Measurements from ENCODE around the gene NOLC1.

NOLC1 gene

GRCh38 chr10:102200751-102201640 is 48.8 kb downstream of the NOLC1 start:
- 92 to 93% methylated on average over 34 of the region's 34 CpGs for WGBS, 2 experiments
- no peaks in the 10 kb centered on the region for H3K27me3 ChIP-seq (ENCODE audit: control insufficient read depth, insufficient read depth, low read length, poor library complexity, severe bottlenecking)
- no peaks in the 10 kb centered on the region for H3K4me1 ChIP-seq (ENCODE audit: control insufficient read depth, insufficient read depth, low read length)
- H3K36me3 ChIP-seq (ENCODE audit: control insufficient read depth, insufficient read depth, low read length): no peaks in the 10 kb centered on the region
- H3K27ac ChIP-seq (ENCODE audit: insufficient read depth, low read depth, low read length, poor library complexity, severe bottlenecking): no peak overlapping the region
- H3K4me3 ChIP-seq (ENCODE audit: insufficient read depth, low read depth, low read length): no peak overlapping the region
- H3K9me3 ChIP-seq (ENCODE audit: control insufficient read depth, low read length): no peaks in the 10 kb centered on the region

DNA sequence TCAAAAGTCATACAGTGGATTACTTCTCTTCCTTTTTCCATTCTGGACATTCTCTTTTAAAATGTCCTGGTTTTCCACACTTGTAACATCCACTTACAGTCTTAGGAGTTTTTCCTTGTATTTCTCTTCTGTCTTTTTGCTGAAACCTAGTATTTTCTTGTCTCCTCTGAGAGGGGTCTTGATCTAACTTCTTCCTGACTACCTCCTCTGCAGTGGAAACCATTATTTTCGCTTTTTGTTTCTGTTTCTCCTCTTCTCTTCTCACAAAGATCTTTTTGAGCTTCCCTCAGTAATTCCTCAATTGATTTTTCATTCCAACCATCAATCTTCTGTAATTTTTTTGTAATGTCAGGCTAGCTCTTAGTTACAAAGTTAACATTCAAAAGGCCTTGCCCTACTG is 50.2 kb downstream of the NOLC1 start:
- WGBS, 2 experiments: 44 to 47% methylated on average over 1 of the region's 1 CpG
- Histone ChIP-seq H3K4me3 (ENCODE audit: insufficient read depth, low read depth, low read length) (no peak overlapping the region), H3K9me3 (ENCODE audit: control insufficient read depth, low read length) (no peaks in the 10 kb centered on the region), H3K36me3 (ENCODE audit: control insufficient read depth, insufficient read depth, low read length) (no peaks in the 10 kb centered on the region), H3K4me1 (ENCODE audit: control insufficient read depth, insufficient read depth, low read length) (no peaks in the 10 kb centered on the region), H3K27ac (ENCODE audit: insufficient read depth, low read depth, low read length, poor library complexity, severe bottlenecking) (no peak overlapping the region), H3K27me3 (ENCODE audit: control insufficient read depth, insufficient read depth, low read length, poor library complexity, severe bottlenecking) (no peaks in the 10 kb centered on the region)

DNA sequence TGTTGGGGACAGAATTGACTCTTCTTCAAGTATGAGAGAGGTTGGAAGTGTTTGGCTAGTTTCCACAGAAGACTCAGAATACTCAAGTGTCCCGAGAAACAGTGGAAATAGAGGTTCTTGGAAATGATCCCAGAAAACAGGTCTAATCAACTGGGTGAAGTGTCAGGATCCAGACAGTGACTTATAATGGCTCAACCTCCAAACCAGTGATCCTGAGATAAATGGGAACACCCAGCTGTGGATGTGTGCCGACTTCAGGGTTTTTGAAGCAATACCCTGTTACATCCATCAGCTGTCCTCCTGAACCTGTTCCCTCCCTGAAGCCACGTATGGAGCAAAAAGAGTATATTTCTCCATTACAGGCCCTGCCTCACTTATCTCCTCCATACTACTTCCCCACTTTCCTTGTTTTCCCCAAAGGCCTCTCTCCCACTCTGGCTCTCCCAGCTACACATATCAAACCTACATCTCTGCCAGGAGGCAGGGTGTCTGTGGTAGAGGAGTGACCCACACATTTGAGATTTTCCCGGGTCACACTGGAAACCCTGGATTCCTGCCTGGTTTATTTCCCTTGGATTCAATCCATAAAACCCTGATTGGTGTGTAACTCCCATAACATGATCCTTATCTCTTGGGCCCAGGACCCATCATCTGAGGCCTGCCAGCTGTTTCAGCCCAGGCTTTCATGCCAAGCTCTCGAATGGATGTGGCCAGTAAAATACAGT is 56.3 kb downstream of the NOLC1 start:
- no peak overlapping the region for H3K27ac ChIP-seq (ENCODE audit: insufficient read depth, low read depth, low read length, poor library complexity, severe bottlenecking)
- H3K4me3 ChIP-seq (ENCODE audit: insufficient read depth, low read depth, low read length): no peak overlapping the region
- no peaks in the 10 kb centered on the region for H3K27me3 ChIP-seq (ENCODE audit: control insufficient read depth, insufficient read depth, low read length, poor library complexity, severe bottlenecking)
- no peaks in the 10 kb centered on the region for H3K36me3 ChIP-seq (ENCODE audit: control insufficient read depth, insufficient read depth, low read length)
- 90 to 95% methylated on average over 4 to 5 of the region's 5 CpGs for WGBS, 2 experiments
- no peaks in the 10 kb centered on the region for H3K4me1 ChIP-seq (ENCODE audit: control insufficient read depth, insufficient read depth, low read length)
- H3K9me3 ChIP-seq (ENCODE audit: control insufficient read depth, low read length): no peaks in the 10 kb centered on the region

DNA sequence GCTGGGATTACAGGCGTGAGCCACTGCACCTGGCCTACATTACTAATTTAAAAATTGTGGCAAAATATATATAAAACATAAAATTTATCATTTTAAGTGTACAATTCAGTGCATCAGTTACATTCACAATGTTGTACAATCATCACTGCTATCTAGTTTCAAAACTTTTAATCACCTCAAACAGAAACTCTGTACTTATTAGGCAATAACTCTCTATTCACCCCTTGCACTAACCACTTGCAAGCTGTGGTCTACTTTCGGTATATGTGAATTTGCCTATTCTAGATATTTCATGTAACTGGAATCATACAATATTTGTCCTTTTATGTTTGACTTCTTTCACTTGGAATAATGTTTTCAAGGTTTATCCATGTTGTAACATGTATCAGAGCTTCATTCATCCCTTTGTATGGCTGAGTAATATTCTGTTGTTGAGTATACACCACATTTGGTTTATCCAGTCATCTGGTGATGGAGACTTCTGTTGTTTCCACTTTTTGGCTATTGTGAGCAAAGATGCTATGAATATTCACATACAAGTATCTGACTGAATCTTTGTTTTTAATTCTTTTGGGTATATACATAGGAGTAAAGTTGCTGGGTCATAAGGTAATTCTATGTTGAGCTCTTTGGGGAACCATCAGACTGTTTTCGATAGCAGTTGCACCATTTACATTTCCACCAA is 59.6 kb downstream of the NOLC1 start:
- H3K4me3 ChIP-seq (ENCODE audit: insufficient read depth, low read depth, low read length): no peak overlapping the region
- WGBS, 2 experiments: 79 to 84% methylated on average over 3 of the region's 3 CpGs
- no peaks in the 10 kb centered on the region for H3K36me3 ChIP-seq (ENCODE audit: control insufficient read depth, insufficient read depth, low read length)
- no peak overlapping the region for H3K27ac ChIP-seq (ENCODE audit: insufficient read depth, low read depth, low read length, poor library complexity, severe bottlenecking)
- H3K4me1 ChIP-seq (ENCODE audit: control insufficient read depth, insufficient read depth, low read length): no peaks in the 10 kb centered on the region
- H3K9me3 ChIP-seq (ENCODE audit: control insufficient read depth, low read length): no peaks in the 10 kb centered on the region
- no peaks in the 10 kb centered on the region for H3K27me3 ChIP-seq (ENCODE audit: control insufficient read depth, insufficient read depth, low read length, poor library complexity, severe bottlenecking)
